Measurements from ENCODE around the gene ALG9. TPM values are rescaled to one million over a fixed set of nuclear protein-coding genes. Genes with fewer than 3 reads are reported as not detected.
A peak's percentile ranks its signal among the peaks of the same experiment; 100 is the strongest.
"Not testable (repeated sequence)": the region's sequence is repeated elsewhere in the genome, so short reads cannot be mapped to it uniquely, and the experiment has no call there.

The ALG9 gene
- total RNA-seq, 1 experiment from 2014 or later = 23.7 TPM

DNA sequence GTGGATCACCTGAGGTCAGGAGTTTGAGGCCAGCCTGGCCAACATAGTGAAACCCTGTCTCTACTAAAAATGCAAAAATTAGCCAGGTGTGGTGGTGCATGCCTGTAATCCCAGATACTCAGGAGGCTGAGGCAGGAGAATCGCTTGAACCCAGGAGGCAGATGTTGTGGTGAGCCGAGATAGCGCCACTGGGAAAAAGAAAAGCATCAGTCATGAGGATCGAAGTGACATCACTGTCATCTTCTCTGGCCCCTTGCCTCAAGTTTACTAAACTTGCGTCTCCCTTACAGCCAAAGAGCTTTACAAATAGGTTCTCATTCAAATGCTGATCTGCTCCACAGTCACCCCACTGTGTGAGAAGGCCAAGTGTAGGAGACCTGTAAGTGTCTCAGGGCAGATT lies 100.2 kb downstream of the ALG9 start:
- H3K4me3 ChIP-seq (replicated peaks in 1 of 2; ENCODE audit: low read depth in 1 of 2, low read length in 2 of 2); H3K4me2 ChIP-seq (ENCODE audit: low read length); H2AFZ ChIP-seq (ENCODE audit: low read depth, low read length, poor library complexity, severe bottlenecking); intact Hi-C loops (cut with micrococcal nuclease); POLR2A ChIA-PET; H3K27me3 ChIP-seq (ENCODE audit: insufficient read depth, low read length); H3K36me3 ChIP-seq (ENCODE audit: control insufficient read depth in 1 of 2, insufficient read depth in 2 of 2, low read length in 2 of 2); RAD21 ChIA-PET (ENCODE audit: low non-redundant PET in 1 of 2, low total read pairs in 2 of 2, uncharacterized antibody in 2 of 2, unreplicated experiment in 2 of 2); H3K9me3 ChIP-seq (ENCODE audit: control insufficient read depth in 1 of 2, insufficient read depth in 1 of 2, low read depth in 1 of 2, low read length in 2 of 2); ATAC-seq; H3K9ac ChIP-seq (ENCODE audit: low read length); H4K20me1 ChIP-seq (ENCODE audit: insufficient read depth); H3K27ac ChIP-seq (ENCODE audit: low read depth, low read length); BruUV-seq (replicated peaks); DNase-seq (ENCODE audit: low read depth, low spot score); H3K79me2 ChIP-seq (ENCODE audit: insufficient read depth, low read length); H3K9me2 ChIP-seq (ENCODE audit: insufficient read depth): not testable (repeated sequence)
- peaks cover 5 to 15% of the 10 kb centered on the region in 2 experiments for H3K4me1 ChIP-seq (ENCODE audit: control insufficient read depth in 1 of 2, insufficient read depth in 2 of 2, low read length in 2 of 2)
- CTCF ChIA-PET = interaction anchor here (1.4 kb wide), 1 partner anchor 100 kb away, joined by 3 read pairs; the partner anchor contains the start of gene ALG9

DNA sequence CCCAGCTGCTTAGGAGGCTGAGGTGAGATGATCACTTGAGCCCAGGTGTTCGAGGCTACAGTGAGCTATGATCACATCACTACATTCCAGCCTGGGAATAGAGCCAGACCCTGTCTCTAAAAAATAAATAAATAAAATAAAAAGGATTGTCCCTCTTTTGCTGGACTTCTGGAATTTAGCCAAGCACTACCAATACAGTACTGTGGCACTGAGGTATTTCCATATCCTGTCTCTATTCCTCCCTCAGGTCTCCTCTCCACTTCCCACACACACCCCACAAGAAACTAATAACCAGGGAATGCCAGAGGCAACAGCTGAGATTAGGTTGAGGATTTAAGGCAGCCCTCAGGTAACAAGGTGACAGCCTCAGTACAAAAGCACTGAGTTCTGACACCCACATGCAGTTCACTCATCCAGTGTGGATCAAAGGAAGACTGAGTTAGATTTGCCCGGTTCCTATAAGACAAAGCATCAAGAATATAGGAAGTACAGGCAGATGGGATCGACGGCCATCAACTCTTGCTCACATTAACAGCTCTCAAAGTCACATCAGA lies 100.7 kb downstream of the ALG9 start:
- no peak overlapping the region for H2AFZ ChIP-seq (ENCODE audit: low read depth, low read length, poor library complexity, severe bottlenecking)
- H4K20me1 ChIP-seq (ENCODE audit: insufficient read depth) = no peaks in the 10 kb centered on the region
- H3K9ac ChIP-seq (ENCODE audit: low read length) = no peak overlapping the region
- no peak overlapping the region for H3K27ac ChIP-seq (ENCODE audit: low read depth, low read length)
- ChIA-PET RAD21 (ENCODE audit: low non-redundant PET in 1 of 2, low total read pairs in 2 of 2, uncharacterized antibody in 2 of 2, unreplicated experiment in 2 of 2) (no interaction called here), CTCF (interaction anchor here (1.4 kb wide), 1 partner anchor 100 kb away, joined by 3 read pairs; the partner anchor contains the start of gene ALG9), POLR2A (no interaction called here)
- peak overlapping the region; percentile 9; the same call in 1 of the 2 replicates for H3K4me2 ChIP-seq (ENCODE audit: low read length)
- H3K9me2 ChIP-seq (ENCODE audit: insufficient read depth) = no peaks in the 10 kb centered on the region
- H3K9me3 ChIP-seq (ENCODE audit: control insufficient read depth in 1 of 2, insufficient read depth in 1 of 2, low read depth in 1 of 2, low read length in 2 of 2) = no peaks in the 10 kb centered on the region
- BruUV-seq (replicated peaks) = no TSS peak
- peaks cover 5 to 15% of the 10 kb centered on the region in 2 experiments for H3K4me1 ChIP-seq (ENCODE audit: control insufficient read depth in 1 of 2, insufficient read depth in 2 of 2, low read length in 2 of 2)
- no peak for DNase-seq (ENCODE audit: low read depth, low spot score)
- intact Hi-C loops (cut with micrococcal nuclease) = no loop called here
- no peak for ATAC-seq
- H3K4me3 ChIP-seq (replicated peaks in 1 of 2; ENCODE audit: low read depth in 1 of 2, low read length in 2 of 2) = no peak overlapping the region
- H3K79me2 ChIP-seq (ENCODE audit: insufficient read depth, low read length) = peaks cover 4% of the 10 kb centered on the region
- no peaks in the 10 kb centered on the region for H3K27me3 ChIP-seq (ENCODE audit: insufficient read depth, low read length)
- TF ChIP-seq, protein P1, sequence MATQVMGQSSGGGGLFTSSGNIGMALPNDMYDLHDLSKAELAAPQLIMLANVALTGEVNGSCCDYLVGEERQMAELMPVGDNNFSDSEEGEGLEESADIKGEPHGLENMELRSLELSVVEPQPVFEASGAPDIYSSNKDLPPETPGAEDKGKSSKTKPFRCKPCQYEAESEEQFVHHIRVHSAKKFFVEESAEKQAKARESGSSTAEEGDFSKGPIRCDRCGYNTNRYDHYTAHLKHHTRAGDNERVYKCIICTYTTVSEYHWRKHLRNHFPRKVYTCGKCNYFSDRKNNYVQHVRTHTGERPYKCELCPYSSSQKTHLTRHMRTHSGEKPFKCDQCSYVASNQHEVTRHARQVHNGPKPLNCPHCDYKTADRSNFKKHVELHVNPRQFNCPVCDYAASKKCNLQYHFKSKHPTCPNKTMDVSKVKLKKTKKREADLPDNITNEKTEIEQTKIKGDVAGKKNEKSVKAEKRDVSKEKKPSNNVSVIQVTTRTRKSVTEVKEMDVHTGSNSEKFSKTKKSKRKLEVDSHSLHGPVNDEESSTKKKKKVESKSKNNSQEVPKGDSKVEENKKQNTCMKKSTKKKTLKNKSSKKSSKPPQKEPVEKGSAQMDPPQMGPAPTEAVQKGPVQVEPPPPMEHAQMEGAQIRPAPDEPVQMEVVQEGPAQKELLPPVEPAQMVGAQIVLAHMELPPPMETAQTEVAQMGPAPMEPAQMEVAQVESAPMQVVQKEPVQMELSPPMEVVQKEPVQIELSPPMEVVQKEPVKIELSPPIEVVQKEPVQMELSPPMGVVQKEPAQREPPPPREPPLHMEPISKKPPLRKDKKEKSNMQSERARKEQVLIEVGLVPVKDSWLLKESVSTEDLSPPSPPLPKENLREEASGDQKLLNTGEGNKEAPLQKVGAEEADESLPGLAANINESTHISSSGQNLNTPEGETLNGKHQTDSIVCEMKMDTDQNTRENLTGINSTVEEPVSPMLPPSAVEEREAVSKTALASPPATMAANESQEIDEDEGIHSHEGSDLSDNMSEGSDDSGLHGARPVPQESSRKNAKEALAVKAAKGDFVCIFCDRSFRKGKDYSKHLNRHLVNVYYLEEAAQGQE (IDR thresholded peaks at IDR 0.05; ENCODE audit: low read depth) = no peak
- TF ChIP-seq SIN3A (IDR thresholded peaks at IDR 0.05; ENCODE audit: low read depth) = no peak
- TF ChIP-seq, protein P2, sequence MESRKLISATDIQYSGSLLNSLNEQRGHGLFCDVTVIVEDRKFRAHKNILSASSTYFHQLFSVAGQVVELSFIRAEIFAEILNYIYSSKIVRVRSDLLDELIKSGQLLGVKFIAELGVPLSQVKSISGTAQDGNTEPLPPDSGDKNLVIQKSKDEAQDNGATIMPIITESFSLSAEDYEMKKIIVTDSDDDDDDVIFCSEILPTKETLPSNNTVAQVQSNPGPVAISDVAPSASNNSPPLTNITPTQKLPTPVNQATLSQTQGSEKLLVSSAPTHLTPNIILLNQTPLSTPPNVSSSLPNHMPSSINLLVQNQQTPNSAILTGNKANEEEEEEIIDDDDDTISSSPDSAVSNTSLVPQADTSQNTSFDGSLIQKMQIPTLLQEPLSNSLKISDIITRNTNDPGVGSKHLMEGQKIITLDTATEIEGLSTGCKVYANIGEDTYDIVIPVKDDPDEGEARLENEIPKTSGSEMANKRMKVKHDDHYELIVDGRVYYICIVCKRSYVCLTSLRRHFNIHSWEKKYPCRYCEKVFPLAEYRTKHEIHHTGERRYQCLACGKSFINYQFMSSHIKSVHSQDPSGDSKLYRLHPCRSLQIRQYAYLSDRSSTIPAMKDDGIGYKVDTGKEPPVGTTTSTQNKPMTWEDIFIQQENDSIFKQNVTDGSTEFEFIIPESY (IDR thresholded peaks at IDR 0.05; ENCODE audit: extremely low read depth, insufficient replicate concordance, low read length) = no peak
- TF ChIP-seq TCF7L2 (IDR thresholded peaks at IDR 0.05; ENCODE audit: borderline replicate concordance, extremely low read depth, insufficient read depth, insufficient read length) = no peak
- no peaks in the 10 kb centered on the region for H3K36me3 ChIP-seq (ENCODE audit: control insufficient read depth in 1 of 2, insufficient read depth in 2 of 2, low read length in 2 of 2)

Data from HCT116 (cell line).